Activated CD8-positive, alpha-beta memory T cell treated with anti-CD3 and anti-CD28 coated beads for 24 hours (primary cell): Measurements from ENCODE around the gene BMAL2.

Experiments used
- DNase-seq: peaks from one replicate; pipeline ENCODE4 v3.0.0-alpha.2; 2020

BMAL2 gene

DNA sequence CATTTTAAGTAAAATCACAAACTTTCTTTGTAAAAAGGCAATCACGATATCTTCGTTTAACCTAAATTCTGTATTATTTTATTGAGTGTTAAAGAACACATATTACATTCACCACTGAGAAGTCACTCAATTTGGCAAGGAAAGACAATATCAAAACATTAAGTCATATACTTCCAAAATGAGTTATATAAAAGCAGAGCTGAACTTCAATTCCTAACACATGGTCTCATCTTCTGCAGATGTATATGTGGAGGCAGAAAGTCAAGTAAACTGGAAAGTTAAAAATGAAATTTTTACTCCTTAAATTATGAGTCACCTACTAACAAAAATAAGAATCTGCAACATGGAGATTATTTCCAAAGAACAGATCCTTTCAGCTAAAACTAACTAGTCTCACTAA is 28.7 kb downstream of the BMAL2 start:
- DNase-seq: no peak

DNA sequence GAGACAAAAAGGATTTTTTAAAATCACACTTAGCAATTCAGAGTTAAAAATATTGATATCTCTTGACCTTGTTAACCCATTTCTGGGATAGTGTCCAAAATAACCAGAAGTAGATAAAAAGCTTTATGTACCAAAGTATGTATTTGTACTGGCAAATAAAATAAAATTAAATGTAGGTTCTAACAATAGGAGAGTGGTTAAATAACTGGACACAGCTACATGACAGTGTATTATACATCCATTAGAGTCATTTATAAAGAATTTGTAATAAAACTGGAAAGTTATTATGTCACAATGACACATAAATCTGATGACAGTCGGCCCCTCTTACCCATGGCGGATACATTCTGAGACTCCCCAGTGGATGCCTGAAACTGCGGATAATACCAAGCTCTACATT is 34.0 kb downstream of the BMAL2 start:
- no peak for DNase-seq

DNA sequence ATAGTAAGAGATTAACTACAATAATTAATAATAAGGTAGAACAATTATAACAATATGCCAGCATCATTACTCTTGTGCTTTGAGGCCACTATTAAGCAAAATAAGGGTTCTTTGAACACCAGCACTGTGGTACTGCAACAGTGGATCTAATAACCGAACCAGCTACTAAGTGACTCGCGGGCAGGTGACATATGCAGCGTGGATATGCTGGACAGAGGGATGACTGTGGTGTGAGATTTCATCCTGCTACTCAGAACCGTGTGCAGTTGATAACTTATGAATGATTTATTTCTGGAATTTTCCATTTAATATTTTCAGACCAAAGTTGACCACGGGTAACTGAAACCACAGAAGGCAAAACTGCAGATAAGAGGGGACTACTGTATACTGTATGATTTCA is 34.4 kb downstream of the BMAL2 start:
- no peak for DNase-seq

DNA sequence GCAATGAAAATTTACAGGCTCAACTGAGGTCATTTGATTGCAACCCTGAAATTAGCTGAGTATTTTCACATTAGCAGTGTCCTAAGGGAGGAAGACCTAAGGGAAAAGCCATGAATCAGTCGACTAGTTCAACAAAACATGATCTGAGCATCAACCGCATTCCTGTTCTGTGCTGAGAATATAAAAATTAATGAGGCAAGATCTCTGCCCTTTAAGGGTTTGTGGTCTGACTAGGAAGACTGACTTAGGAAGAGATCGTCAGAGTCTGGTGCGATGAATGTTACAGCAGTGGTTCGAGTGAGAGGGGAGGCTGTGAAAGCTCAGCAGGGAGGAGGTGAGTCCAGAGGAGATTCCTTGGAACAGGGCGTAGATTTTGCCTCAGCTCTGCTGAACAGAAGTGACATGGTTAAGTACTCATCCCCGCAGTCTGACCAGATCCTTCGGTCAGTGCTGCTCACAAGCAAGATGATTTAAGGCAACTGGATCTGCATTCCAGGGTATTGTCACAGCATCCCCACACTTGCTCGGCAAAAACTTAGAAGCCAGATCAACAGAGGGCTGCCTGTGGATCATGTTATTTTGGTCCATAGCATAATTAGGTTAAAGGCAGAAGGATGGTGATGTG is 49.6 kb downstream of the BMAL2 start:
- no peak for DNase-seq
